ENCODE measurements around the gene KDM8.
A peak's percentile ranks its signal among the peaks of the same experiment; 100 is the strongest.

KDM8 gene

DNA sequence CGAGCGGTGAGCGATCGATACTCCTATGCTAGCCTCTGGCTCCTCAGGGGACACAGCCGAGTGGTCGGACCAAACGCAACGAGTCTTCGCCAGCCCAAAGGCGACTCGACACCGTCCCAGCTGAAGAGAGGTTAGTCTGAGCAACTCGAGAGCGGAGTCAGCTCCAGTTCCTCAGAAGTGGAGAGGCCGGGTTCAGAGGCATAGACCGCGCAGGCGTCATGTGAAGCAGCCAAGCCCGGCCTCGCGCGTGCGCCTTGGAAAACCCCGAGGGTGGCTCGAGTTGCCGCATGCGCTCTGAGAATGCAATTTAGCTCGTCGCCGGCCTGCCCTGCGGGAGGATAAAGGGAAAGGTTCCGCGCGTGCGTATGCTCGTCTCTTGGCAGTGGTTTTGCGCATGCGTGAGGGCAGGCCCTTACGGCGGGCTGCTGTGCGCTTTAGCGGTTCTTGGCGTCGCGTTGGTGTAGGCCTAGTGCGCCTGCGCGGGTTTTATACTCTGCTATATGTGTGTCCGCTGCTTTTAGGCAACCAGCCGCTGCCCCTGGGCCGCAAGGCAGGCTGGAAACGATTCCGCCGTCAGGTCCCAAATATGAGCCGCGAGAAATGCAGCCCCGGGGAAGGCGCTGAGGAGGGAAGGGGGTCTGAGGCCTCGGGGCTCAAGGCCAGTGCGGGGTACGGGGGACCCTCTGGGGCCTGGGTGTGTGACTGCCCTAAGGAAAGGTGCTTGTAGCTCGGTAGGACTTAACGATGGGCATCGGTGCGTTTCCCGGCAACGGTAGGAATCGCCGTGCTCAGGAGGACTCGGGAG lies at the start of gene KDM8:
TSS of gene KDM8 (plus strand) at position 20 of the 805 bp plus-strand sequence. CDS start 6,598 bp downstream, outside the sequence.
- H3K4me1 ChIP-seq (ENCODE audit: control insufficient read depth, insufficient read depth, low read length): peaks cover 12% of the 10 kb centered on the region

DNA sequence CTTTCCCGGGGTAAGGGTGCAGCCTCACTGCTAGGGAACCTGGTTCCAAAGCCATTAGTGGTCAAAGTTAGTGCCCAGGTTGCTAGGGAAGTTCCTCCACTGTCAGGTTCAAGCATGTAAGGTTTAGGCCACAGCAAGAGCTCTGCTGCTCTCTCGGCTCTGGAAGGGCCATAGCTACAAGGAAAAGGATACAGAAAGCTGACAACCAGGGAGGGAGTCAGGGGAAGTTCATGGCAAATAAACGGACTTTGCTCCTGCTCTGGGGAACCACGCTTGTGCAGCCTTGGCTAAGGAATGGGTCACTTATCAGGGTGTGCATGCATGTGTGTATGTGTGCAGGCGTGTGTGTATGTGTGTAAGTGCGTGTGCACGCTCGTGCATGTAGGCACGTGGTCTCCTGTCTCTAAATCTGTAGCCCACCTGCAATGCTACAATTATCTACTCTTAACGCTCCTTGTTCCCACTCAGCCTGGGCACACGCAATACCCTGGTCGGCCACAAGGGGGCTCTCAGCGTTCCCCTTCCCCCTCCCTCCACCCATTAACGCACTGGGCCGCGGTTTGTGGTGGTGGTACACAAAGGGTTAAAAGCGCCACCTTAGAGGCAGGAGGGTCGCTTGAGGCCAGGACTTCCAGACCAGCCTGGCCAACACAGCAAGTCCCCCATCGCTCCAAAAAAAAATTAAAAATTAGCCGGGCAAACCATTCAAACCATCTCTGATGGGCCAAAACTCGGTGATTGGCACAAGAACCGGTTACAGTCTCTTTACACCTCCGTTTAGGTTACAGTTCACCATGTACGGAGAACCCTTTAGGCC lies 48.4 kb upstream of the KDM8 start:
- Histone ChIP-seq H3K9ac (ENCODE audit: low read length in 2 of 2) (no peak overlapping the region), H3K27me3 (ENCODE audit: control insufficient read depth in 1 of 2, insufficient read depth in 2 of 2, low read length in 2 of 2) (peaks cover 0 to 3% of the 10 kb centered on the region in 2 donors), H3K36me3 (ENCODE audit: control insufficient read depth in 2 of 2, insufficient read depth in 2 of 2, low read length in 2 of 2) (no peaks in the 10 kb centered on the region), H3K27ac (ENCODE audit: low read length) (no peak overlapping the region), H3K9me3 (ENCODE audit: control insufficient read depth in 2 of 2, low read length in 2 of 2) (no peaks in the 10 kb centered on the region), H3K4me1 (ENCODE audit: control insufficient read depth, insufficient read depth, low read length) (peaks cover 8% of the 10 kb centered on the region), H3K4me3 (ENCODE audit: low read length in 2 of 2) (no peak overlapping the region)

More for the DNA sequence above, at the start of gene KDM8:
- H3K36me3 ChIP-seq (ENCODE audit: control insufficient read depth in 2 of 2, insufficient read depth in 2 of 2, low read length in 2 of 2): peaks cover 0 to 2% of the 10 kb centered on the region in 2 donors
- H3K27ac ChIP-seq (ENCODE audit: low read length): peak within 1 kb of the TSS; percentile 96
- peak within 1 kb of the TSS; percentile 86 to 99 for H3K4me3 ChIP-seq (ENCODE audit: low read length in 2 of 2)
- H3K9ac ChIP-seq (ENCODE audit: low read length in 2 of 2): peak within 1 kb of the TSS; percentile 95 to 100
- no peaks in the 10 kb centered on the region for H3K9me3 ChIP-seq (ENCODE audit: control insufficient read depth in 2 of 2, low read length in 2 of 2)
- no peaks in the 10 kb centered on the region for H3K27me3 ChIP-seq (ENCODE audit: control insufficient read depth in 1 of 2, insufficient read depth in 2 of 2, low read length in 2 of 2)

DNA sequence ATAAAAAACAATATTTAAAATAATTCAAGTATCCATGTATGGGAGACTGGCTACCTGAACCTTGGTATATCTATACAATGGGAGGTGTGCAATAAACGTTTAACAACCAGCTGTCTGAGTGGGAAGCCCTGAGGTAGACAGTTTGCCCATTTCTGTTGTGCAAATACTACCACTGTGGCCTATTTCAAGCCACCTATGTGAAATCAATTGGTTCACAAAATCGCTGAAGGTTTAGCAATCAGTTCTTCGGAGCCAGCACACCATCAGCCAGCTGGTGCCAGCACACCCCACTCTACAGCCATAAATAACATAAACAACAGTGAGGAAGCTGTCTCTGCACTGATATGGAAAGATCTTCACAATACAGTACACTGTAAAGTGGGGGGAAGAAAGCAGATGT lies 46.7 kb upstream of the KDM8 start:
- Histone ChIP-seq H3K27me3 (ENCODE audit: control insufficient read depth in 1 of 2, insufficient read depth in 2 of 2, low read length in 2 of 2) (peaks cover 0 to 3% of the 10 kb centered on the region in 2 donors), H3K9ac (ENCODE audit: low read length in 2 of 2) (no peak overlapping the region), H3K4me1 (ENCODE audit: control insufficient read depth, insufficient read depth, low read length) (peaks cover 8% of the 10 kb centered on the region), H3K27ac (ENCODE audit: low read length) (no peak overlapping the region), H3K9me3 (ENCODE audit: control insufficient read depth in 2 of 2, low read length in 2 of 2) (no peaks in the 10 kb centered on the region), H3K36me3 (ENCODE audit: control insufficient read depth in 2 of 2, insufficient read depth in 2 of 2, low read length in 2 of 2) (no peaks in the 10 kb centered on the region), H3K4me3 (ENCODE audit: low read length in 2 of 2) (no peak overlapping the region)

DNA sequence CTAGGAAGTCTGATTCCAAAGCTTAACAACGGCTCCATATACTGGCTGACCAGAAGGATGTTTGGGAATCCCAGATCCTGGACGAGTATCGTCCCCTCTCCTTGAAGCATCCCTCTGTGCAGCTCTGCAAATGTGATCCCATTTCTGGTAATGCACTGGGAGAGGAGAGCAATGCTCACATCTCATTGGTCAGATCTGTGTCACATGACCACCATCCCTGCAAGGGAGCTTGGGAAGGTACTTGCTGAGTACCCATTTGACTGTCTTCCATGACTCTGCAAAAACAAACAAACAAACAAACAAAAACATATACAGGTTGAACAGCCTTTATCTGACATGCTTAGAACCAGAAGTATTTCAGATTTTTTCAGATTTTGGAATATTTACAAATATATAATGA lies 41.9 kb upstream of the KDM8 start:
- no peak overlapping the region for H3K9ac ChIP-seq (ENCODE audit: low read length in 2 of 2)
- no peaks in the 10 kb centered on the region for H3K36me3 ChIP-seq (ENCODE audit: control insufficient read depth in 2 of 2, insufficient read depth in 2 of 2, low read length in 2 of 2)
- no peaks in the 10 kb centered on the region for H3K4me1 ChIP-seq (ENCODE audit: control insufficient read depth, insufficient read depth, low read length)
- H3K4me3 ChIP-seq (ENCODE audit: low read length in 2 of 2): no peak overlapping the region
- H3K9me3 ChIP-seq (ENCODE audit: control insufficient read depth in 2 of 2, low read length in 2 of 2): no peaks in the 10 kb centered on the region
- no peaks in the 10 kb centered on the region for H3K27me3 ChIP-seq (ENCODE audit: control insufficient read depth in 1 of 2, insufficient read depth in 2 of 2, low read length in 2 of 2)
- H3K27ac ChIP-seq (ENCODE audit: low read length): no peak overlapping the region

DNA sequence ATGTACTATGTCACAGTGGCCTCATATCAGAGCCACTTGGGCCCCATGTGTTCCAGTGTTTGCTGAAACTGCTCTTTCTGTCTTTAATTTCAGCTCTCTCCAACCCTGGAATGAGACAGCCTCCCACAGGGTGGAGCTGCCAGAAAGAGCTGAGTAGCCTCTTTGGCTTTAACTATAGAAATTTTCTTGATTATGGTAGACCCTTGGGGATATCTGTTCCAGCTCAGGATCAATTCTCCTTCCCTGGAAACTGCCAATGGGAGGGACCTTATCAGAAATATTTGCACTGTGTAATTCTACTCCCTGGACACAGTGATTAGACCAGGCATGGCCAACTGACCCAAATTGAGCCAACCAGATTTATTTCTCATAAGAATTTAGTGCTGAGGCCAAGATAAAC lies 39.0 kb upstream of the KDM8 start:
- Histone ChIP-seq H3K9me3 (ENCODE audit: control insufficient read depth in 2 of 2, low read length in 2 of 2) (no peaks in the 10 kb centered on the region), H3K9ac (ENCODE audit: low read length in 2 of 2) (no peak overlapping the region), H3K36me3 (ENCODE audit: control insufficient read depth in 2 of 2, insufficient read depth in 2 of 2, low read length in 2 of 2) (no peaks in the 10 kb centered on the region), H3K4me3 (ENCODE audit: low read length in 2 of 2) (no peak overlapping the region), H3K4me1 (ENCODE audit: control insufficient read depth, insufficient read depth, low read length) (no peaks in the 10 kb centered on the region), H3K27me3 (ENCODE audit: control insufficient read depth in 1 of 2, insufficient read depth in 2 of 2, low read length in 2 of 2) (peaks cover 0 to 3% of the 10 kb centered on the region in 2 donors), H3K27ac (ENCODE audit: low read length) (no peak overlapping the region)

DNA sequence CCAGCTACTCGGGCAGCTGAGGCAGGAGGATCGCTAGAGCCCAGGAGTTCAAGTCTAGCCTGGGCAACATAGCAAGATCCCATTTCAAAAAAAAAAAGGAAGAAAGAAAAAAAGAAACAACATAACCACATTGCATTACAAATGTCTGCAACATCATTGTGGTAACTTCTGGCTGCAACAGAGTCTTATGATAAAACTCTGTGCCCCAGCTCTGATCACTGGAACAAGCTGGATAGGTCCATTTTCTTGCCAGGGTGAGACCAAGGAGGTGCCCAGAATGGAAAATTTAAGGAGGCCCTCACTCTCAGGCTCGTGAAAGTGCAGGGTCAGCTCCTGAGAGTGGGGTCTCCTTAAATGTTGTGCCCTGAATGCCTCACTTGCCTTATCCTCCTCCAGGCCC lies 37.8 kb upstream of the KDM8 start:
- Histone ChIP-seq H3K9ac (ENCODE audit: low read length in 2 of 2) (no peak overlapping the region), H3K27ac (ENCODE audit: low read length) (no peak overlapping the region), H3K4me3 (ENCODE audit: low read length in 2 of 2) (no peak overlapping the region), H3K9me3 (ENCODE audit: control insufficient read depth in 2 of 2, low read length in 2 of 2) (no peaks in the 10 kb centered on the region), H3K4me1 (ENCODE audit: control insufficient read depth, insufficient read depth, low read length) (no peaks in the 10 kb centered on the region), H3K36me3 (ENCODE audit: control insufficient read depth in 2 of 2, insufficient read depth in 2 of 2, low read length in 2 of 2) (no peaks in the 10 kb centered on the region), H3K27me3 (ENCODE audit: control insufficient read depth in 1 of 2, insufficient read depth in 2 of 2, low read length in 2 of 2) (peaks cover 0 to 3% of the 10 kb centered on the region in 2 donors)

DNA sequence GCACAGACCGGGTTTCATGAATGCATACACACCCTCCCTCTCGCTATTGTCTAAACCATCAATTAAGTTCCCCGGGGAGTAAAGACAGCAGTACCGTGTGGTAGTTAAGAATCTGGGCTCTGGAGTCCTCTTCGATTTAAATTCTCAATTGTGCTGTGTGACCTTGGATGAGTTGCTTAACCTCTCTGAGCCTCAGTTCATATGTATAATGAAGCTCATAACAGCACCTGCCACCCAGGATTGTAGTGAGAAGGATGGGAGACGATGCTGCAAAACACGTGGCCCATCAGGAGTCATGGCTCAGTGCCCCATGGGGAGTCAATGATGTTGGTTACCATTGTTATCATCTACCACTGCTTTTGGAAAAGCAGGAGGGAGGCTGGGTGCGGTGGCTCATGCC lies 34.5 kb upstream of the KDM8 start:
- H3K9me3 ChIP-seq (ENCODE audit: control insufficient read depth in 2 of 2, low read length in 2 of 2): peaks cover 3 to 6% of the 10 kb centered on the region in 2 donors
- no peak overlapping the region for H3K27ac ChIP-seq (ENCODE audit: low read length)
- H3K4me1 ChIP-seq (ENCODE audit: control insufficient read depth, insufficient read depth, low read length): no peaks in the 10 kb centered on the region
- no peak overlapping the region for H3K4me3 ChIP-seq (ENCODE audit: low read length in 2 of 2)
- H3K36me3 ChIP-seq (ENCODE audit: control insufficient read depth in 2 of 2, insufficient read depth in 2 of 2, low read length in 2 of 2): no peaks in the 10 kb centered on the region
- H3K9ac ChIP-seq (ENCODE audit: low read length in 2 of 2): no peak overlapping the region
- peaks cover 0 to 3% of the 10 kb centered on the region in 2 donors for H3K27me3 ChIP-seq (ENCODE audit: control insufficient read depth in 1 of 2, insufficient read depth in 2 of 2, low read length in 2 of 2)

DNA sequence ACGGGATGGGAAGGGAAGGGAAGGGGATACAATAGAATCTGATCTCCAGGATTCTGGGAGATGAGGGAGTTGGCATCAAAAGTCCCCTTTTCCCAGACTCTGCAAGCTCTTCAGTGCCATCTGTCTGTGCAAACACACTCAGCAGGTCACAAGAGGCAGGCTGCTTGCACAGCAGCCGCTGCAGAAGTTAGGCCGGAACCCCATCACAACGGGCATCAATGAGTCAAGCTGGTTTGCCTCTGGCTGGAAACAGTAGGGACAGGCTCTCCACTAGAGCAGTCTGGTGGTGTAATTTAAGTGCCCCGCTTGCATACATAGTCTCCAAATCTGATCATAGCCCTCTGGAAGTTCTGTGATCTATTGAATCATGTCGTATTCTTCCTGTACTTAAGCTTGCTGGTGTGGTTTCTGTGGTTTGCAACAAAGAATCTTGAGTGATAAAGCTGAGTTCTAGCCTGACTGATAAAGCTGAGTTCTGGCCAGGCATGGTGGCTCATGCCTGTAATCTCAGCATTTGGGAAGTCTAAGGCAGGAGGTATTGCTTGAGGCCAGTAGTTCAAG lies 33.7 kb upstream of the KDM8 start:
- Histone ChIP-seq H3K27me3 (ENCODE audit: control insufficient read depth in 1 of 2, insufficient read depth in 2 of 2, low read length in 2 of 2) (peaks cover 0 to 3% of the 10 kb centered on the region in 2 donors), H3K4me3 (ENCODE audit: low read length in 2 of 2) (no peak overlapping the region), H3K36me3 (ENCODE audit: control insufficient read depth in 2 of 2, insufficient read depth in 2 of 2, low read length in 2 of 2) (no peaks in the 10 kb centered on the region), H3K4me1 (ENCODE audit: control insufficient read depth, insufficient read depth, low read length) (no peaks in the 10 kb centered on the region), H3K9me3 (ENCODE audit: control insufficient read depth in 2 of 2, low read length in 2 of 2) (peaks cover 3 to 6% of the 10 kb centered on the region in 2 donors), H3K27ac (ENCODE audit: low read length) (no peak overlapping the region), H3K9ac (ENCODE audit: low read length in 2 of 2) (no peak overlapping the region)

DNA sequence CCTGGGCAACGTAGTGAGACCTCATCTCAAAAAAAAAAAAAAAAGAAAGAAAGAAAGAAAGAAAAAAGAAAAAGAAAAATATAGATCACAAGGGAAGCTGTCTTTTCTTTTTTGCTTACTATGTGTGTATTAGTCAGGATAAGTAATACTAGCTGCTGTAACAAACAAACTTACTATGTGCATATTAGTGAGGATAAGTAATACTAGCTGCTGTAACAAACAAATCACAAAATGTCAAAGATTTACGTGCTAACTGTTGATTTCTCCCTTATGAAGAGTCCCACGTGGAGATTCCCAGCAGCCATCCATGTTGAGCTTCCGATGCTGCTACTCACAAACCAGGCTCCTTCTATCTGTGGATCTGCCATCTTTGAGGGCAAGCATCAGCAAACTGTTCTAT lies 31.7 kb upstream of the KDM8 start:
- H3K27ac ChIP-seq (ENCODE audit: low read length): no peak overlapping the region
- H3K9ac ChIP-seq (ENCODE audit: low read length in 2 of 2): no peak overlapping the region
- H3K4me1 ChIP-seq (ENCODE audit: control insufficient read depth, insufficient read depth, low read length): no peaks in the 10 kb centered on the region
- H3K27me3 ChIP-seq (ENCODE audit: control insufficient read depth in 1 of 2, insufficient read depth in 2 of 2, low read length in 2 of 2): peaks cover 0 to 3% of the 10 kb centered on the region in 2 donors
- no peaks in the 10 kb centered on the region for H3K36me3 ChIP-seq (ENCODE audit: control insufficient read depth in 2 of 2, insufficient read depth in 2 of 2, low read length in 2 of 2)
- H3K4me3 ChIP-seq (ENCODE audit: low read length in 2 of 2): no peak overlapping the region
- peaks cover 3 to 6% of the 10 kb centered on the region in 2 donors for H3K9me3 ChIP-seq (ENCODE audit: control insufficient read depth in 2 of 2, low read length in 2 of 2)

DNA sequence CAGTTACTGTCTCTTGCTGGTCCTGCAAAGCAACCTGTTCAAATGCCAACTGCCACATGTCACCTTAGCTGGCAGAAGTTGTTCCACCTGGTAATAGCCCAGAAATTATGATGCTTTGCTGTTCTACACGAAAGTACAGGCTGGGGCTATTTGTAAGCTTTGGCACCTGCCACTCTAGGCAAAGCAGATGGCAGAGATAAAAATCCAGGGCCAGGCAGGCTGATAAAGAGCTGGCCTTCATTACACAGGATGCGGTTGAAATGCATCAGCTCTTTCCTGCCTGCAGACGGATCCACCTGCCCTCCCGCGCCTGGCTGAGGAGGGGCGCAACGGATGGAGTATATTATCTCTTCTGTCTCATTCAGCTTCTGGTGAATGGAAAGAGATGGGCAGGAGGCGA lies 29.3 kb upstream of the KDM8 start:
- Histone ChIP-seq H3K9me3 (ENCODE audit: control insufficient read depth in 2 of 2, low read length in 2 of 2) (peaks cover 3 to 6% of the 10 kb centered on the region in 2 donors), H3K4me3 (ENCODE audit: low read length in 2 of 2) (no peak overlapping the region), H3K27me3 (ENCODE audit: control insufficient read depth in 1 of 2, insufficient read depth in 2 of 2, low read length in 2 of 2) (no peaks in the 10 kb centered on the region), H3K9ac (ENCODE audit: low read length in 2 of 2) (no peak overlapping the region), H3K27ac (ENCODE audit: low read length) (no peak overlapping the region), H3K36me3 (ENCODE audit: control insufficient read depth in 2 of 2, insufficient read depth in 2 of 2, low read length in 2 of 2) (no peaks in the 10 kb centered on the region), H3K4me1 (ENCODE audit: control insufficient read depth, insufficient read depth, low read length) (no peaks in the 10 kb centered on the region)

Measured in stomach smooth muscle (tissue), 2 donors.